GM10847 (cell line): ENCODE results near the gene AKAP4.

Experiments
- POLR2A ChIP-seq: IDR thresholded peaks from 2 replicates; pipeline ENCODE4 v1.6.1; 2011; ENCODE audit not compliant: insufficient read length; ENCODE audit errors: extremely low read depth

Gene AKAP4

GRCh38 chrX:50200907-50201306 lies at the start of gene AKAP4:
TSS of gene AKAP4 (minus strand) at chrX:50201007. CDS start at chrX:50200889, 118 bp downstream.
- TF ChIP-seq POLR2A, result no peak

- TF ChIP-seq POLR2A, result no peak
Observed at GRCh38 chrX:50211510-50211909, 10.7 kb upstream of the AKAP4 start.

GRCh38 chrX:50206753-50207152 lies 5.9 kb upstream of the AKAP4 start:
- TF ChIP-seq POLR2A, result no peak

- no peak for TF ChIP-seq POLR2A
Observed at GRCh38 chrX:50204364-50204899, 3.6 kb upstream of the AKAP4 start, which contains the start of gene CCNB3. TSS of gene CCNB3 (plus strand) at chrX:50204765. CDS start at chrX:50285164, 80,399 bp downstream.

- TF ChIP-seq POLR2A, result no peak
Observed at GRCh38 chrX:50202539-50202938, 1.7 kb upstream of the AKAP4 start.

GRCh38 chrX:50198348-50198747 lies 2.5 kb downstream of the AKAP4 start:
- no peak for TF ChIP-seq POLR2A

GRCh38 chrX:50188859-50189600 lies 11.8 kb downstream of the AKAP4 start:
- TF ChIP-seq POLR2A, result no peak

- no peak for TF ChIP-seq POLR2A
Observed at GRCh38 chrX:50183891-50184290, 16.9 kb downstream of the AKAP4 start.

GRCh38 chrX:50180073-50180940 lies 20.5 kb downstream of the AKAP4 start:
- no peak for TF ChIP-seq POLR2A

GRCh38 chrX:50169717-50170116 lies 31.1 kb downstream of the AKAP4 start:
- no peak for TF ChIP-seq POLR2A

- TF ChIP-seq POLR2A, result no peak
Observed at GRCh38 chrX:50168241-50168687, 32.5 kb downstream of the AKAP4 start.

- TF ChIP-seq POLR2A, result no peak
Observed at GRCh38 chrX:50167366-50167765, 33.4 kb downstream of the AKAP4 start.

- TF ChIP-seq POLR2A, result no peak
Observed at GRCh38 chrX:50165727-50166126, 35.1 kb downstream of the AKAP4 start.

GRCh38 chrX:50161127-50161526 lies 39.7 kb downstream of the AKAP4 start:
- no peak for TF ChIP-seq POLR2A

- no peak for TF ChIP-seq POLR2A
Observed at GRCh38 chrX:50158593-50158992, 42.2 kb downstream of the AKAP4 start.
